ENCODE measurements around the gene UNC93A. TPM values are rescaled to one million over a fixed set of nuclear protein-coding genes. Genes with fewer than 3 reads are reported as not detected.

UNC93A gene
- polyA plus RNA-seq, 1 donor = 36.4 TPM

DNA sequence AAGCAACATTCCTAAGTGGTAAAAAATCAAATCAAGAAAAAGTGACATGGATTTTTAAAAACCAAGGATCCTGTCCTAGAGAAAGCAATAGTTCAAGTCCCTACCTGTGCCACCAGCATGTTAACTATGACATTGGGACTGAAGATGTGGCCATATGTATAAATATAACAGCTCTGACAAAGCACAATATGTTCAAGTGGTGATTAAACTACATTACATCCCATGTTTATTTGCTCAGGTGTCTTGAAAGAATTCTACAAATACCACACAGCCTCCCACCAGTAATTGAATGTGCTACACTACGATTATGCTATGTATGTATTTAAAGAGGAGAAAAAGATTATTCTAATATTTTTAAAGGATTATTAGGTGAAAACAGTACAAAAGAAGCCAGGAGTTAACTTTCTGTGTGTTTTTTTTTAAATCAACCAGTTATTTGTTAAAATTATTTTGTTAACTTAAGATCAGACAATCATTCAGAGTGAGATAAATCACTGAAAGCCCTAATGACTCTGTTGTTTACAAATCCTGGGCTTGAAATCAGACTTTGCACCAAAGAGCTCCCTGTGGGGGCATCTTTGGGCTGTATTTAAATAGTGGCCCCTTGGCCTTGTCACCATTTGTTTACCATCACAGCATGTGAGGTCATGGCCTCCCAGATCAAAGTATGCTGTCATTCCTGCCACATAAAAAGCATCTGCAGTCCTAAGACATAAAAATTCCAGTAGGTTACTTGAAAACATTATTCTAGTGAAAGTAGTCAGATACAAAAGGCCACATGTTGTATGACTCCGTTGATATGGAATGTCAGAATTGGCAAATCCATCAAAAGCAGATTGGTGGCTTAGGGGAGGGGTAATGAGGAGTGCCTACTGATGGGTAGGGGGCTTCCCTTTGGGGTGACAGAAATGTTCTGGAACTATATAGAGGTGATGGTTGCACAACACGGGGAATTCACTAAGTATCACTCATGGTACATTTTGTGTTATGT, 50.8 kb downstream of the UNC93A start:
- 33% methylated on average over 1 of the region's 3 CpGs for WGBS (ENCODE audit: insufficient coverage, low lambda C conversion rate)
- no peaks in the 10 kb centered on the region for H3K27me3 ChIP-seq (ENCODE audit: control insufficient read depth, insufficient read depth, low read length)
- no peaks in the 10 kb centered on the region for H3K9me3 ChIP-seq (ENCODE audit: control insufficient read depth, low read depth, low read length)
- H3K36me3 ChIP-seq (ENCODE audit: control insufficient read depth, insufficient read depth, low read length) = no peaks in the 10 kb centered on the region
- no peak overlapping the region for H3K4me3 ChIP-seq (ENCODE audit: low read length)
- no peak overlapping the region for H3K27ac ChIP-seq (ENCODE audit: low read length)
- peak; percentile 73 to 84 for DNase-seq
- peaks cover 8% of the 10 kb centered on the region for H3K4me1 ChIP-seq (ENCODE audit: control insufficient read depth, insufficient read depth, low read length)

GRCh38 chr6:167342879-167343610, 51.9 kb downstream of the UNC93A start:
- Histone ChIP-seq H3K4me3 (ENCODE audit: low read length) (no peak overlapping the region), H3K27me3 (ENCODE audit: control insufficient read depth, insufficient read depth, low read length) (no peaks in the 10 kb centered on the region), H3K4me1 (ENCODE audit: control insufficient read depth, insufficient read depth, low read length) (peaks cover 8% of the 10 kb centered on the region), H3K27ac (ENCODE audit: low read length) (no peak overlapping the region), H3K36me3 (ENCODE audit: control insufficient read depth, insufficient read depth, low read length) (no peaks in the 10 kb centered on the region), H3K9me3 (ENCODE audit: control insufficient read depth, low read depth, low read length) (peaks cover 2% of the 10 kb centered on the region)
- DNase-seq = no peak
- no CpG with 5 or more reads among the region's 14 CpGs for WGBS (ENCODE audit: insufficient coverage, low lambda C conversion rate)

DNA sequence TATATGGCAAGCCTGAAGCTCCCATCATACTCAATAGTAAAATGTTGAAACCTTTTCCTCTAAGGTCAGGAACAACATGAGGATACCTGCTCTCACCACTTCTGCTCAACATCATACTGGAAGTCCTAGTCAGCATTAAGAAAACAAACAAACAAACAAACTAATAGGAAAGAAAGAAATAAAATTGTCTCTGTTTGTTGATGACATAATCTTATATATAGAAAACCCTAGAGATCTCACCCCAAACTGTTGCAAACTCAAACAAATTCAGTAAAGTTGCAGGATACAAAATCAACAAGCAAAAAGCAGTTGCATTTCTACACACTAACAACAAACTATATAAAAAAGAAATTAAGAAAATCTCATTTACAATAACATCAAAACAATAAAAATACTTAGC, 54.2 kb downstream of the UNC93A start:
- no peaks in the 10 kb centered on the region for H3K27me3 ChIP-seq (ENCODE audit: control insufficient read depth, insufficient read depth, low read length)
- H3K4me3 ChIP-seq (ENCODE audit: low read length) = no peak overlapping the region
- no peak overlapping the region for H3K27ac ChIP-seq (ENCODE audit: low read length)
- peaks cover 2% of the 10 kb centered on the region for H3K9me3 ChIP-seq (ENCODE audit: control insufficient read depth, low read depth, low read length)
- DNase-seq = no peak
- H3K4me1 ChIP-seq (ENCODE audit: control insufficient read depth, insufficient read depth, low read length) = peaks cover 16% of the 10 kb centered on the region
- H3K36me3 ChIP-seq (ENCODE audit: control insufficient read depth, insufficient read depth, low read length) = no peaks in the 10 kb centered on the region

GRCh38 chr6:167345960-167346359, 54.8 kb downstream of the UNC93A start:
- Histone ChIP-seq H3K27ac (ENCODE audit: low read length) (no peak overlapping the region), H3K9me3 (ENCODE audit: control insufficient read depth, low read depth, low read length) (peaks cover 5% of the 10 kb centered on the region), H3K36me3 (ENCODE audit: control insufficient read depth, insufficient read depth, low read length) (no peaks in the 10 kb centered on the region), H3K27me3 (ENCODE audit: control insufficient read depth, insufficient read depth, low read length) (peaks cover 2% of the 10 kb centered on the region), H3K4me3 (ENCODE audit: low read length) (no peak overlapping the region), H3K4me1 (ENCODE audit: control insufficient read depth, insufficient read depth, low read length) (peaks cover 21% of the 10 kb centered on the region)
- 100% methylated on average over 1 of the region's 4 CpGs for WGBS (ENCODE audit: insufficient coverage, low lambda C conversion rate)
- DNase-seq = no peak

- H3K27me3 ChIP-seq (ENCODE audit: control insufficient read depth, insufficient read depth, low read length) = peaks cover 5% of the 10 kb centered on the region
- WGBS (ENCODE audit: insufficient coverage, low lambda C conversion rate) = no CpG with 5 or more reads among the region's 8 CpGs
- no peak overlapping the region for H3K4me3 ChIP-seq (ENCODE audit: low read length)
- no peak for DNase-seq
- no peak overlapping the region for H3K27ac ChIP-seq (ENCODE audit: low read length)
- peaks cover 10% of the 10 kb centered on the region for H3K9me3 ChIP-seq (ENCODE audit: control insufficient read depth, low read depth, low read length)
- H3K4me1 ChIP-seq (ENCODE audit: control insufficient read depth, insufficient read depth, low read length) = peaks cover 21% of the 10 kb centered on the region
- no peaks in the 10 kb centered on the region for H3K36me3 ChIP-seq (ENCODE audit: control insufficient read depth, insufficient read depth, low read length)
Observed at GRCh38 chr6:167347226-167347625, 56.1 kb downstream of the UNC93A start.

GRCh38 chr6:167349631-167350274, 58.6 kb downstream of the UNC93A start:
- peak overlapping the region; percentile 74 for H3K27ac ChIP-seq (ENCODE audit: low read length)
- H3K4me3 ChIP-seq (ENCODE audit: low read length) = peak overlapping the region; percentile 40
- H3K27me3 ChIP-seq (ENCODE audit: control insufficient read depth, insufficient read depth, low read length) = peaks cover 5% of the 10 kb centered on the region
- 20% methylated on average over 1 of the region's 19 CpGs for WGBS (ENCODE audit: insufficient coverage, low lambda C conversion rate)
- peaks cover 13% of the 10 kb centered on the region for H3K4me1 ChIP-seq (ENCODE audit: control insufficient read depth, insufficient read depth, low read length)
- peak; percentile 37 to 86 for DNase-seq
- no peaks in the 10 kb centered on the region for H3K36me3 ChIP-seq (ENCODE audit: control insufficient read depth, insufficient read depth, low read length)
- peaks cover 18% of the 10 kb centered on the region for H3K9me3 ChIP-seq (ENCODE audit: control insufficient read depth, low read depth, low read length)

DNA sequence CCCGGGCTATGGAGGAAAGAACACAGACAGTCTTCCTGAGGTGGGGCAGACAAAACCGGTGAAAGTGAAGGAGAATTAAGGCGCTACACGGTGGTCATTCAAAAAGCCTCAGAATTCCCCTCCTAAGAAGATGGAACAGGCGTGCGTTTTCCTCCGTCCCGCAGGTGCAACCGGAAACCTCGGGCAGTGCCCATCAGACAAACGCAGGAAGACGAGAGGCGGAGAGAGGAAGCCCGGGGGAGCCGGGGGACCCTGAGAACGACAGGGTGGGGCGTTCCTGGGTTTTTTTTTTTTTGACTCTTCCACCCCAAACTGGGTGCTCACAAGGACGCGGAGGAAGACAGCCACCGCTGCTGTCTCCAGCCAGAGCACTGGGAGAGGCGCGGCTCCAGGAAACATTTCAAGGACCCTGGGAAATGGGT, 59.2 kb downstream of the UNC93A start:
- Histone ChIP-seq H3K27ac (ENCODE audit: low read length) (peak overlapping the region; percentile 74), H3K4me1 (ENCODE audit: control insufficient read depth, insufficient read depth, low read length) (peaks cover 13% of the 10 kb centered on the region), H3K4me3 (ENCODE audit: low read length) (peak overlapping the region; percentile 40), H3K36me3 (ENCODE audit: control insufficient read depth, insufficient read depth, low read length) (no peaks in the 10 kb centered on the region), H3K27me3 (ENCODE audit: control insufficient read depth, insufficient read depth, low read length) (peaks cover 5% of the 10 kb centered on the region), H3K9me3 (ENCODE audit: control insufficient read depth, low read depth, low read length) (peaks cover 18% of the 10 kb centered on the region)
- WGBS (ENCODE audit: insufficient coverage, low lambda C conversion rate) = no CpG with 5 or more reads among the region's 22 CpGs
- DNase-seq = no peak

- peak; percentile 64 to 75 for DNase-seq
- peaks cover 18% of the 10 kb centered on the region for H3K9me3 ChIP-seq (ENCODE audit: control insufficient read depth, low read depth, low read length)
- peaks cover 5% of the 10 kb centered on the region for H3K27me3 ChIP-seq (ENCODE audit: control insufficient read depth, insufficient read depth, low read length)
- peak overlapping the region; percentile 74 for H3K27ac ChIP-seq (ENCODE audit: low read length)
- peaks cover 13% of the 10 kb centered on the region for H3K4me1 ChIP-seq (ENCODE audit: control insufficient read depth, insufficient read depth, low read length)
- WGBS (ENCODE audit: insufficient coverage, low lambda C conversion rate) = 47% methylated on average over 2 of the region's 62 CpGs
- no peaks in the 10 kb centered on the region for H3K36me3 ChIP-seq (ENCODE audit: control insufficient read depth, insufficient read depth, low read length)
- H3K4me3 ChIP-seq (ENCODE audit: low read length) = peak overlapping the region; percentile 40
Observed at GRCh38 chr6:167350731-167351655, 59.9 kb downstream of the UNC93A start.

DNA sequence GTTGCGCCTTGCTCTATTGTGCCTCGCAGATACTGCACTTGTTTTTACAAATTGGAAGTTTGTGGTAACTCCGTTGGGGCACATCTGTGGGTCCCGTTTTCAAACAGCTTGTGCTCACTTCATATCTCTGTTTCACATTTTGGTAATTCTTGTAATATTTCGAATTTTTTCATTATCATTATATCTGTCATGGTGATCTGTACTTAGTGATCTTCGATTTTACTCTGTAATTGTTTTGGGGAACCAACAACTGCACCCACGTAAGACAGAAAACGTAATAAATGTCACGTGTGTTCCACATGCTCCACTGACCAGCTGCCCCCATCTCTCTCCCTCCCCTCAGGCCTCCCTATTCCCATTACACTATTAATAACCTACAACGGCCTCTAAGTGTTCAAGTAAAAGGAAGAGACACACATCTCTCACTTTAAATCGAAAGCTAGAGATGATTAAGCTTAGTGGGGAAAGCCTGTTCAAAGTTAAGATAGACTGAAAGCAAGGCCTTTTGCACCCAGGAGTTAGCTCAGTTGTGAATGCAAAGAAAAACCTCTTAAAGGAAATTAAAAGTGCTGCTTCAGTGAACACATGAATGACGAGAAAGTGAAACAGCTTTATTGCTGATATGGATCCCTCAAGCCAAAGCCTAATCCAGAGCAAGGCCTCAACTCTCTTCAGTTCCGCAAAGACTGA, 60.7 kb downstream of the UNC93A start:
- H3K27me3 ChIP-seq (ENCODE audit: control insufficient read depth, insufficient read depth, low read length) = peaks cover 5% of the 10 kb centered on the region
- peaks cover 13% of the 10 kb centered on the region for H3K4me1 ChIP-seq (ENCODE audit: control insufficient read depth, insufficient read depth, low read length)
- WGBS (ENCODE audit: insufficient coverage, low lambda C conversion rate) = 92% methylated on average over 8 of the region's 13 CpGs
- no peak for DNase-seq
- peaks cover 18% of the 10 kb centered on the region for H3K9me3 ChIP-seq (ENCODE audit: control insufficient read depth, low read depth, low read length)
- no peak overlapping the region for H3K4me3 ChIP-seq (ENCODE audit: low read length)
- H3K36me3 ChIP-seq (ENCODE audit: control insufficient read depth, insufficient read depth, low read length) = no peaks in the 10 kb centered on the region
- H3K27ac ChIP-seq (ENCODE audit: low read length) = no peak overlapping the region

Measured in large intestine (tissue), 3 donors.